ENCODE data around the gene TTC27. TPM values are rescaled to one million over a fixed set of nuclear protein-coding genes. Genes with fewer than 3 reads are reported as not detected.

The TTC27 gene
- total RNA-seq, 1 donor from 2014 or later, result 24.1 TPM

GRCh38 chr2:32832821-32833220 is 205.0 kb downstream of the TTC27 start:
- no peaks in the 10 kb centered on the region for H3K36me3 ChIP-seq (ENCODE audit: control insufficient read depth, insufficient read depth, low read length)
- no peaks in the 10 kb centered on the region for H3K27me3 ChIP-seq (ENCODE audit: control insufficient read depth, insufficient read depth, low read length)
- no peak for TF ChIP-seq CTCF (IDR thresholded peaks at IDR 0.05; ENCODE audit: insufficient read depth, low read length, poor library complexity, severe bottlenecking)
- H3K4me3 ChIP-seq (ENCODE audit: low read depth, low read length), result no peak overlapping the region
- no peak for DNase-seq (ENCODE audit: low read depth)

GRCh38 chr2:32833709-32834108 is 205.9 kb downstream of the TTC27 start:
- Histone ChIP-seq H3K27me3 (ENCODE audit: control insufficient read depth, insufficient read depth, low read length) (no peaks in the 10 kb centered on the region), H3K36me3 (ENCODE audit: control insufficient read depth, insufficient read depth, low read length) (no peaks in the 10 kb centered on the region), H3K4me3 (ENCODE audit: low read depth, low read length) (no peak overlapping the region)
- no peak for TF ChIP-seq CTCF (IDR thresholded peaks at IDR 0.05; ENCODE audit: insufficient read depth, low read length, poor library complexity, severe bottlenecking)
- DNase-seq (ENCODE audit: low read depth), result no peak

GRCh38 chr2:32835148-32835547 is 207.3 kb downstream of the TTC27 start:
- no peaks in the 10 kb centered on the region for H3K36me3 ChIP-seq (ENCODE audit: control insufficient read depth, insufficient read depth, low read length)
- no peaks in the 10 kb centered on the region for H3K27me3 ChIP-seq (ENCODE audit: control insufficient read depth, insufficient read depth, low read length)
- no peak overlapping the region for H3K4me3 ChIP-seq (ENCODE audit: low read depth, low read length)
- TF ChIP-seq CTCF (IDR thresholded peaks at IDR 0.05; ENCODE audit: insufficient read depth, low read length, poor library complexity, severe bottlenecking), result no peak
- no peak for DNase-seq (ENCODE audit: low read depth)

GRCh38 chr2:32836933-32837332 is 209.1 kb downstream of the TTC27 start:
- no peak for TF ChIP-seq CTCF (IDR thresholded peaks at IDR 0.05; ENCODE audit: insufficient read depth, low read length, poor library complexity, severe bottlenecking)
- no peaks in the 10 kb centered on the region for H3K36me3 ChIP-seq (ENCODE audit: control insufficient read depth, insufficient read depth, low read length)
- DNase-seq (ENCODE audit: low read depth), result no peak
- no peak overlapping the region for H3K4me3 ChIP-seq (ENCODE audit: low read depth, low read length)
- no peaks in the 10 kb centered on the region for H3K27me3 ChIP-seq (ENCODE audit: control insufficient read depth, insufficient read depth, low read length)

GRCh38 chr2:32838418-32838817 is 210.6 kb downstream of the TTC27 start:
- TF ChIP-seq CTCF (IDR thresholded peaks at IDR 0.05; ENCODE audit: insufficient read depth, low read length, poor library complexity, severe bottlenecking), result no peak
- Histone ChIP-seq H3K27me3 (ENCODE audit: control insufficient read depth, insufficient read depth, low read length) (no peaks in the 10 kb centered on the region), H3K4me3 (ENCODE audit: low read depth, low read length) (no peak overlapping the region), H3K36me3 (ENCODE audit: control insufficient read depth, insufficient read depth, low read length) (no peaks in the 10 kb centered on the region)
- DNase-seq (ENCODE audit: low read depth), result no peak

GRCh38 chr2:32838949-32839348 is 211.1 kb downstream of the TTC27 start:
- TF ChIP-seq CTCF (IDR thresholded peaks at IDR 0.05; ENCODE audit: insufficient read depth, low read length, poor library complexity, severe bottlenecking), result no peak
- H3K4me3 ChIP-seq (ENCODE audit: low read depth, low read length), result no peak overlapping the region
- no peak for DNase-seq (ENCODE audit: low read depth)
- no peaks in the 10 kb centered on the region for H3K27me3 ChIP-seq (ENCODE audit: control insufficient read depth, insufficient read depth, low read length)
- no peaks in the 10 kb centered on the region for H3K36me3 ChIP-seq (ENCODE audit: control insufficient read depth, insufficient read depth, low read length)

All from kidney epithelial cell (primary cell).